GM19193 (cell line): ENCODE results near the gene DZIP1L.

Source experiments
- POLR2A ChIP-seq: IDR thresholded peaks from 4 replicates; pipeline ENCODE4 v1.6.1; 2011; ENCODE audit not compliant: insufficient read depth, insufficient read length; ENCODE audit errors: extremely low read depth

The DZIP1L gene

DNA sequence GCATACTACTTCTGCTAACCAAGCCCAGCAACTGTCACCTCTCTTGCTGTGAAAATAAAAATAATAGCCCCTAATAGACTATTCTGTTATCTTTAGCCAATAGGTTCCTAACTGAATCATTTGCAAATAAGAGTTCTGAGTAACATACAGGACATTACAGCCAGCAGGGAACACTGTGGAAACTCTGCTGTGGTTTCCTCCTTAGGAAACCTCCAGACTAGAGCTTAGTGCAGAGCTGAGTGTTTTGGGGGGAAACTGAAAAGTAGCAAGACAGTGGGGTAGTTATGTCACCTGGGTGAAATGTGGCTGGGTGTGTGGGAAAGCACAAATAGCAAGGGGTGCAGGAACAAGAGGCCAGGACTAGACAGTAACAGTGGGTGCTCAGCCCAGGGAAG lies 32.4 kb downstream of the DZIP1L start:
- no peak for TF ChIP-seq POLR2A

DNA sequence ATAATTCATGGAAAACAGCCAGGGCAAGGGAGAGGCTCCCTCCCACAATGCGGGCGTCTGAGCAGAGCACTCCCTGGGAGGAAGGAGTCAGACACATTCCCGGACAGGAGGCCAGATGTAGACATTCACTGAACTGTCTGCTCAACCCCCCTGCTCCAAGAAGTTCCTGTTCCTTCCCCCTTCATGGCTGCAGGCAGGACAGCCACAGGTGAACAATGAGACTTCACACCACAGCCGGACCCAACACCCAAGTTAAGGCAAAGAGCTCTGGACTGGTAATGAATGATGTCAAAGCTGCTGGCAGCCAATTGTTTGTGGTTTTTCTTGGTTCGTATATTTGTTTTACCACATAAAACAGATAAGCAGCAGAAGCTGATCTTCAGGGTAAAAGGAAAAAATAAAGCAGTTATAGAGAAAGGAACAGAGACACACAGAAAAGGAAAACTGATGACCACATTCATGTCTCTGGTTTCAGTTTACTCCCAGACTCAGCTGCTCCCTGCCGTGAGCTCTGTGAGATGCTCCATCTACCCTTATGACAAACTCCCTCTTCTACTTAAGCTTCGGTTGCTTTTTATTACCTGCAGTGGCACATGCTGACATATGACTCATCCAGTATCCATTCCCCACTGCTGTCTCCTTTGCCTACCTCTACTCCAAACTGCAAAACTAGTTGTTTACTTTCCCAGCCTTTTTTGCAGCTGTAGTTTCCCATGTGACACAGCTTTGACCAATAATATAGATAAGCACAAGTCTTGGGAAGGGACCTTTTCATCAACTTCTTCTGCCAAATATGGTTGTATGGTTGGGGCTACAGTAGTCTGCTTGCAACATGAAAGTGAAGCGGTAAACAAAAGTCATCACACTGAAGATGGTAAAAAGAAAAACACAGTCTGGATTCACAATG lies 33.1 kb downstream of the DZIP1L start:
- no peak for TF ChIP-seq POLR2A

GRCh38 chr3:138081371-138082084 lies 33.9 kb downstream of the DZIP1L start:
- TF ChIP-seq POLR2A = no peak

DNA sequence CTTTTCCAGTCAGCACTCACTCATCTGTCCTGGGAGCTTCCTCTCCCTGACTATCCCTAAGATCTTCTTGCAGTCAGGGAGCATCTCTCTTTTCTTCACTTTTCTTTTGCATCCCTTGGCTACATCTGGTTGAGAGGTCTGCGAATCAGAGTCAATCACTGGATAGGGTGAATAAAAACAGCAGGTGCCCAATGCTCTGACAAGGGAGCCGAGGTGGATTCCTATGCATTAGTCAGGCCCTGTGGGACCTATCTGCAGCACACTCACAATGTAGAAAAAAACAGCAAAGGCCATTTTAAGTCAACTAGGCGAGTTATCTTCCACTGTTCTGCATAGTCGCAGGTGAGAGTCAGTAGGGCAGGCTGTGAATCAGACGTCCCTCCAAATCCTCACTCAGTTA lies 35.5 kb downstream of the DZIP1L start:
- no peak for TF ChIP-seq POLR2A

DNA sequence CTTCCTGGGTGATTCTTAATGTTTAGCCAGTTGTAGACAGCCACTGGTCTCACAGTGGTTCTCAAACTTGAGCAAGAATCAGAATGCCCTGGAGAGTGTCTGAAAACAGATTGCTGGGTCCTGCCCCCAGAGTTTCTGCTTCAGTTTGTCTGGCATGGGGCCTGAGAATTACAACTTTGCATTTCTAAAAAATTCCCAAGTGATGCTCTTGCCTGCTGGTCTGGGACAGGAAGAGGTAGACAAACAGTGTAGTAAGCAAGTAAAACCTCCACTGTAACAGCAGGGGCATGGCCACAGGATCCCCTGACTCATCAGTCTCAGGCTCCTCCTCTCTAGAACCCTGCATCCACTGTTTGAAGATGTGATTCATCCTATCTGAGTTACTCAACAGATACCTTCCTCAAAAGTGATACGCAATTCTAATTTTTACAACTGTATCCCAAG lies 36.5 kb downstream of the DZIP1L start:
- no peak for TF ChIP-seq POLR2A

DNA sequence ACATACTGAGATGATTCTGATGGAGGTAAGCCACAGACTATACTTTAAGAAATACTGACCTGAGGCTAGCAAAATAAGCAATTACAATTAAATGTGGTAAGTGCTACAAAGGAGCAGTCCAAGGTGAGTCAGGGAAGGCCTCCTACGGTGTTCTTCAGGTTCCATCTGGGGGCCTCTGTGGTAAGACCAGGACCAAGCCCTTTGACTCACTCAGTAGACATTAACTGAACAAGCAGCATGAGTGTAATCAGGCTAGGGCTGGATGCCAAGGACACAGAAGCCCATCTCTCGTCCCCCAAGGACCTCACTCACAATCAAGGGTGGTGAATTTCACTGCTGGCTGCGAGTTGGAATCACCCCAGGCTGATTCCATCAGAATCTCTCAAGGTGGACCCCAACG lies 37.3 kb downstream of the DZIP1L start:
- no peak for TF ChIP-seq POLR2A

DNA sequence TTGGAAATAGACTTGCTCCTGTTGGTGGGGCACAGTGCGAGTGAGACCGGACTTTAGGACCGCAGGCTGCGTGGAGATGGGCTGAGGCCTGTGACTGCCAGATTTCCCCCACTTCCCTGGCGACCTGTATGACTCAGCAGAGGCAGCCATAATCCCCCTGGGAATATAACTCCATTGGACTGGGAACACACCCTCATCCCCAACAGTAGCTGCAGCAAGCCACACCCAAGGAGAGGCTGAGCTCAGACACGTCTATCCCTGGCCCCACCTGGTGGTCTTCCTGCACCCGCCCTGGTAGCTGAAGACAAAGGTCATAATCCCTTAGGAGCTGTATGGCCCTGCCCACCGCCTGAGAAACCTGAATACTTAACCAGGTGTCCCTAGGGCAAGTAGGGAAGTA lies 42.6 kb downstream of the DZIP1L start:
- no peak for TF ChIP-seq POLR2A

DNA sequence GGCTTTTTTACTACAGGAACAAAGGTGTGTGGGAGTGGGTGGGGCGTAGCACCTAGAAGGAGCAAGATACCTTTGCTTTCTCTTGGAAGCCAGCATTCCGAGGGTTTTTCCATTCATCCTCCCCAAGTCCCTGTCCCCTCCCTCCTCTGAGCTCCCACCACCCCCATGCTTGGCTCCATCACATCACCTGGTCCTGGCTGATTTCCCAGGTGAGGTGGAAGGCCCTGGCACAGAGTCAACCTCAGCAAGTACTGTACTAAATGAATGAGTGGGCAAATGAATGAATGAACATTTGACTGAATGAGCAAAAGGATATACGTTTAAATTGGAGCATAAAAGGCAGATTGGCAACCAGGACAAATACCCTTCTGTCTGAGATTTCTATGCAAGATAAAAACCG lies 45.4 kb downstream of the DZIP1L start:
- TF ChIP-seq POLR2A = no peak

DNA sequence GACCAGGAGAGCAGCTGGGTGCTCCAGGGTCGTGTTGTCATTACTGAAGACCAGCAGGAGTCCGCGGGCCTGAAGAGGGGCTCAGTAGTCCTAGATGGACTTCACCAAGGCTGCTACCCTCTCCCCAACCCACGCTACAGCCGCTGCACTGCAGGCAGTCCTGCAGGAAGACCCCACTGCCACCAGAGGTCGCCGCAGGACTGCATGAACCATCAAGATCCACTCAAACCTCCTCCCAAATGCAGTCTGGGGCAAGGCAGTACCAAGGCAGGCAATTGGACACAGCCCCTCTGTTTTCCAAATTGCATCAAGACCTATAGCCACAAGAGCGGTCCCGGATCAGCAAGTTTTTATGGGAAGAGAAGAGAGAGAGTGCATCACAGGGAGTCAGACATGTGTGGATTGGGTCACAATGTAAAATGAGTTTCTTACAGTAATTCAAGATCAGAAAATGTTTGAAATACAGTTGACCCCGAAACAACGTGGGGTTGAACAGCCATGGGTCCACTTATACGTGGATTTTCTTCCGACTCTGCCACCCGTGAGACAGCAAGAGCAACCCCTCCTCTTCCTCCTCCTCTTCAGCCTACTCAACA lies 46.7 kb downstream of the DZIP1L start:
- no peak for TF ChIP-seq POLR2A

DNA sequence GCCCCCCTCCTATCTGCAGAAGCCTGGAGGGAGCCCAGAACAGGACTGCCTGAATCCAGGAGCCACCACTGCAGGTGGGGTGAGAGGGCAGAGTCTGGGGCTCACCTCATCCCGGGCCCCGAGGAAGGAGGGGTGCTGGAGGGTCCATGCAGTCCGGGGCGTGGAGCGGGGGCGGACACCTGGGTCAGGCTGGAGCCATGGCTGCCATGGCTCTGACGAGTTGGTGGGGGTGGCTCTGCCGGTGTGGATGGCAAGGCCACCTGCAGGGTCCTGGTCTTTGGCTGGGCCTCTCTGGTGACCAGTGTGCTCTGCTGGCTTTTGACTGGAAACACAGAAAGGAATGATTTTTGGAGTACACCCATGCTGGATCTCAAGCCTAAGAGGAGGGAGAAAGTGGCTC lies 47.4 kb downstream of the DZIP1L start:
- no peak for TF ChIP-seq POLR2A

DNA sequence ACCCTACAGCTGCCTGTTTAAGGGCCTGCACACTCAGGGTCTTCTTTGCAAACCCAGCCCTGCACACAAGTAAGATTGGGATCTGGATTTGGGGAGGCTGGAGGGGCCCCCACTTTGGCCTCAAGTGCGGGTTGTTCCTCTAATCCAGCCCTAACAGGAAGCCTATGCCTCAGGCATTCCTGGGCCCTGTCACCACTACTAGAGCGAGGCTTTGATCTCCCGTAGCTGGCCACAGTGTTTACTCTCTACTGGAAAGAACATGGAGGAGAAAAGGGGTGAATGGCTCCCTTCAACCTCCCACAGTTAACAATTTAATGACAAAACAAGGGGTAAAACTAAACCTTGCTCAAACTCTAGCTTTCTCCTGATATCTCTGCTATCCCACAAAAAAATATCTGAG lies 48.4 kb downstream of the DZIP1L start:
- no peak for TF ChIP-seq POLR2A

DNA sequence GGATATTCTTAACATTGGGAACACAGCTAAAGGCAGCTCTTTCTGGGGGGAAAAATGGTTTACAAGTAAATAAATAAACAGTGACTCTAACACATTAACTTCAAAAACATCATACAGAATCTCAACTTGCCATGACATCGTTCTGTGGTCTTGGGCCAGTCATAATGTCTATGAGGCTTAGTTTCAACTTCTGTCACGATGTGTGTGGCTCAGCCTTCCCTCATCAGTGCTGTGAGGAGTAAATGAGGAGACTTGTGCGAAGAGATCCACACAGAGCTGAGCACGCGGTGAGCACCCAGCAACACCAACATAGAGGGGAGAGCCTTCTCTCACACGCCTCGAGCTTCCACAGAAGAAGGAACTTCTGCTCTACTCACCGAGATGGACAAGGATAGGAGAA lies 49.0 kb downstream of the DZIP1L start:
- TF ChIP-seq POLR2A = no peak

DNA sequence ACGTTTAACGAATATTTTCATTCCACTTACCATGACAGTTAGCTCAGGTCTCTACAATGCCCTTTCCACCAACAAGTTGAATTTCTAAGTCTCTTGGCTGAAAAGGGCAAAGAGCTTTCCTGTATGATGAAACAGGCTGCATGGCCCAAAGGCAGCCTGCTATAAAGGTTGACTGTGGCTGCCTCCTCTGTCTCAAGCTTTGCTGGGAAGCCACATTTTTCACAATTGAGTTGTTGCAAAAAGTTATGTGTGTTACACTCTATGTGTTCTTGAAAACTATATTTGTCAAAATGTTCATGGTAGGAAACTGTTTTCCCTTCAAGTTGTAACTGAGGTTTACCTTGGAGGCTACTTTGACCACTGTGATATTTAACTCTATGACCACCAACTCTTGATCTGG lies 49.5 kb downstream of the DZIP1L start:
- no peak for TF ChIP-seq POLR2A

GRCh38 chr3:138063416-138063815 lies 52.0 kb downstream of the DZIP1L start:
- TF ChIP-seq POLR2A = no peak

- TF ChIP-seq POLR2A = no peak
Observed at GRCh38 chr3:138062626-138063025, 52.8 kb downstream of the DZIP1L start.

DNA sequence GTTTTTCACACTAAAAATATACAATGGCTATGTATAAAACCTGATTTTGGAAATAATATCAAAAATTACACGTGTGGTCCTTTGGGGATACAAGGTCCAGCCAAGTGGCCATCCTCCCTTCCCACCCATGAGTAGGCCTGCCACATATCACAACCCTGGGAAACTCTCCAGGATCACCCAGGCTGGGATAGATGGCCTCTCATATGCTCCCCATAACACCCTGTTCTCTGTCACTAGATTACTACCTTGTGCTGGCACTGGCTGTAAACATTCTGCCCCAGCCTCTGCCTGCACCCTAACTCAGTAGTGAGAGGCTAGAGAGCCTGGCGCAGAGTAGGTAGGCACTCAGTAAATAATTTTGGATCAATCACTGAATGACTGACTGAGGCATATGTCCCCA lies 53.4 kb downstream of the DZIP1L start:
- no peak for TF ChIP-seq POLR2A
